Keratinocyte (primary cell): ENCODE measurements around the gene NRBF2. TPM values are rescaled to one million over a fixed set of nuclear protein-coding genes. Genes with fewer than 3 reads are reported as not detected.
"Not testable (repeated sequence)": the region's sequence is repeated elsewhere in the genome, so short reads cannot be mapped to it uniquely, and the experiment has no call there.

Experiments used
- DNase-seq: peaks from one replicate; pipeline ENCODE4 v3.0.0-alpha.2; 2011; ENCODE audit warnings: low read depth, missing footprints, low spot score
- FAIRE-seq: peaks from 2 replicates; lab custom pipeline; 2011; peaks lifted over from hg19 to GRCh38; lab: Jason Lieb, UNC
- H2AFZ ChIP-seq: 2 replicates; pipeline ENCODE4 v1.6.0; 2012; ENCODE audit warnings: low read length, control low read depth, inconsistent platforms; ENCODE audit not compliant: control insufficient read depth
- H3K27ac ChIP-seq: 2 replicates; pipeline ENCODE4 v1.5.1; 2011; ENCODE audit warnings: low read length; ENCODE audit not compliant: control insufficient read depth, insufficient read depth
- H3K27me3 ChIP-seq: 3 replicates; pipeline ENCODE4 v1.6.0; 2011; ENCODE audit warnings: low read length; ENCODE audit not compliant: control insufficient read depth, insufficient read depth; ENCODE audit errors: extremely low read depth
- H3K36me3 ChIP-seq, 2 experiments: 2 replicates in 1 of 2; 3 replicates in 1 of 2; pipeline ENCODE4 v1.5.1; 2011; ENCODE audit warnings: low read length in 2 of 2, mild to moderate bottlenecking in 1 of 2; ENCODE audit not compliant: control insufficient read depth in 2 of 2, insufficient read depth in 2 of 2; ENCODE audit errors: extremely low read depth in 1 of 2
- H3K4me1 ChIP-seq: 3 replicates; pipeline ENCODE4 v1.5.1; 2011; ENCODE audit warnings: low read length; ENCODE audit not compliant: control insufficient read depth, insufficient read depth; ENCODE audit errors: extremely low read depth
- H3K4me2 ChIP-seq: 3 replicates; pipeline ENCODE4 v1.6.0; 2011; ENCODE audit warnings: low read depth, low read length; ENCODE audit not compliant: control insufficient read depth, insufficient read depth; ENCODE audit errors: extremely low read depth
- H3K4me3 ChIP-seq, 3 experiments: fragments of 200-600 bp in 1 of 3; sonication (generic) in 1 of 3; 2 replicates in 2 of 3; 3 replicates in 1 of 3; pipeline ENCODE4 v1.5.1; 2011 to 2016; ENCODE audit warnings: low read length in 3 of 3, mild to moderate bottlenecking in 3 of 3, control low read depth in 2 of 3, inconsistent platforms in 1 of 3, low read depth in 1 of 3, mixed read lengths in 1 of 3, mixed run types in 1 of 3, moderate library complexity in 1 of 3; ENCODE audit not compliant: control insufficient read depth in 2 of 3, insufficient read depth in 2 of 3; ENCODE audit errors: extremely low read depth in 1 of 3
- H3K79me2 ChIP-seq: 2 replicates; pipeline ENCODE4 v1.6.0; 2012; ENCODE audit warnings: low read length; ENCODE audit not compliant: control insufficient read depth, insufficient read depth
- H3K9ac ChIP-seq: 3 replicates; pipeline ENCODE4 v1.6.0; 2011; ENCODE audit warnings: low read length; ENCODE audit not compliant: control insufficient read depth, insufficient read depth; ENCODE audit errors: extremely low read depth
- H3K9me1 ChIP-seq: 3 replicates; pipeline ENCODE4 v1.6.0; 2011; ENCODE audit warnings: low read length; ENCODE audit not compliant: control insufficient read depth, insufficient read depth; ENCODE audit errors: extremely low read depth
- H3K9me3 ChIP-seq: 2 replicates; pipeline ENCODE4 v1.5.1; 2012; ENCODE audit warnings: low read depth, low read length; ENCODE audit not compliant: control insufficient read depth
- H4K20me1 ChIP-seq: 3 replicates; pipeline ENCODE4 v1.6.0; 2011; ENCODE audit warnings: low read length; ENCODE audit not compliant: control insufficient read depth, insufficient read depth; ENCODE audit errors: extremely low read depth
- CTCF ChIP-seq, 3 experiments: IDR thresholded peaks in 1 of 3; conservative IDR thresholded peaks in 1 of 3; optimal IDR thresholded peaks in 1 of 3; 2 replicates in 2 of 3; 3 replicates in 1 of 3; pipeline versions ENCODE3 to v1.5.1; 2011; ENCODE audit warnings: low read length in 3 of 3, mild to moderate bottlenecking in 3 of 3, moderate library complexity in 2 of 3, control low read depth in 1 of 3, inconsistent platforms in 1 of 3; ENCODE audit not compliant: insufficient read depth in 2 of 3; ENCODE audit errors: extremely low read depth in 1 of 3
- EZH2 ChIP-seq: IDR thresholded peaks from one replicate; pipeline ENCODE4 v1.6.1; 2012; ENCODE audit warnings: inconsistent platforms, mild to moderate bottlenecking, low read length, moderate library complexity
- dilution Hi-C: fragments of 300-500 bp; cut with MboI; formaldehyde crosslinking; loops from one replicate; pipeline ENCODE4 v1.7.0; 2020; ENCODE audit warnings: low sequenced_read_pairs; ENCODE audit not compliant: extremely low pct_ligation_motif_present
- polyA minus RNA-seq, 3 experiments: library from RNA; depleted of rRNA, polyadenylated mRNA; stranded (reverse); fragments of >200 nt; gene quantifications; 1 replicate in 1 of 3; 2 replicates in 1 of 3; 3 replicates in 1 of 3; pipeline ENCODE4 v1.2.3, GENCODE V29; 2011
- polyA plus RNA-seq, 5 experiments: library from polyadenylated mRNA; depleted of rRNA in 3 of 5; stranded (reverse) in 3 of 5; stranded (forward) in 1 of 5; unstranded in 1 of 5; fragments of >200 nt; gene quantifications; 1 replicate in 1 of 5; 2 replicates in 3 of 5; 3 replicates in 1 of 5; pipeline versions ENCODE4 v1.2.1 to v1.2.3, GENCODE V29; 2011 to 2012; ENCODE audit warnings: missing spikeins in 2 of 5, low read depth in 1 of 5, low replicate concordance in 1 of 5

NRBF2 gene
- polyA plus RNA-seq = 25.0 to 31.1 TPM (median 30.8 TPM) in 3 replicates
- 35.6 TPM for polyA plus RNA-seq (2011; ENCODE audit: low read depth)
- 22.2 and 34.4 TPM in 2 replicates for polyA plus RNA-seq (2011; cell fraction: cytosol; rRNA removed)
- 17.4 and 21.9 TPM in 2 replicates for polyA plus RNA-seq (2011; cell fraction: nucleus; rRNA removed)
- 27.2 and 49.5 TPM in 2 replicates for polyA plus RNA-seq (2012; ENCODE audit: low replicate concordance)
- 6.7 to 12.3 TPM (median 10.5 TPM) in 3 replicates for polyA minus RNA-seq
- 20.9 TPM for polyA minus RNA-seq (2011; cell fraction: cytosol; rRNA and poly(A)+ RNA removed)
- 8.4 and 13.4 TPM in 2 replicates for polyA minus RNA-seq (2011; cell fraction: nucleus; rRNA and poly(A)+ RNA removed)

DNA sequence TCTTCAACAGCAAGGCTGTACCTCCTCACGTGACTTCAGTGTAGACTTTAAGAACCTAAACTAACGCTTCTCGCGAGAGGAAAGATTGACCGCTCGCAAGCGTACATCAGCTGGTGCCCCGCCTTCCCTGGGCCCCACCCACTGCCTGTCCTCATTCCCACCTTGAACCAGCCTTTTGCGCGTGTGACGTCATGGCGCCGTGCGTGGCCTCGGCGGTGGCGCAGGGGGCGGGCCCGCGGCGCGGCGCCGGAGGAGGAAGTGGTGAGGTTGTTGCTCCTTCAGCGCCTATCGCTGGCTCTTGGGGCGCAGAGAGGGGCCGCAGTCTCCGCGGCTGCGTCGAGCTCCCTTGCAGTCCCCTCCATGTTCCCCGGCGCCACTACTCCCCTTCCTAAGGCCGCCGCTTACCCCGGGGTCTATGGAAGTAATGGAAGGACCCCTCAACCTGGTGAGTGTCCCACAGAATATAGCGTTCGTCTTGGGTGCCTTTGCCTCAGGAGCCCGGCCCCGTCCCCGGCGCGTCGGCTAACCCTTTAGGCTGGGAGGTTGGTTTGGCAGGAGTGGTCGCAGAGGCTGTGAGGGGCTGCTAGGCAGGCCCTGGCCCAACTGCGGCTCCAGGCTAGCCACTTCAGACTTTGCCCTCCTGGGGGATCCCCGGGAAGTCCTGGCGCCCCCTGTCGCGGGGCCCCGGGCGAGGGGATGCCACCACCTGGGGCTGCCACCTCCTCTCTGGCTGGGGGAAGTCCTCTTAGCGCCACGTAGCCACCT lies at the start of gene NRBF2:
Gene NRBF2 (plus strand): TSS at position 273 of the 765 bp plus-strand sequence. CDS start 143 bp downstream, at position 416.
- no peaks in the 10 kb centered on the region for H3K27me3 ChIP-seq
- DNase-seq = peak; percentile 97
- peak within 1 kb of the TSS; percentile 97 for H3K9ac ChIP-seq
- H3K4me1 ChIP-seq = peaks cover 6% of the 10 kb centered on the region
- H3K4me2 ChIP-seq = peak within 1 kb of the TSS; percentile 87
- H3K79me2 ChIP-seq = peaks cover 49% of the 10 kb centered on the region
- peak within 1 kb of the TSS; percentile 69 to 88 (median 86) for H3K4me3 ChIP-seq
- peak within 1 kb of the TSS; percentile 86 for H2AFZ ChIP-seq
- peak in 2 of 3 experiments; percentile 7 to 20 for TF ChIP-seq CTCF (optimal IDR thresholded peaks at IDR 0.05 in 1 of 3, IDR thresholded peaks at IDR 0.05 in 1 of 3, conservative IDR thresholded peaks at IDR 0.05 in 1 of 3; ENCODE audit: extremely low read depth in 1 of 3, insufficient read depth in 2 of 3, low read length in 3 of 3)
- TF ChIP-seq EZH2 = no peak
- H3K9me1 ChIP-seq = no peaks in the 10 kb centered on the region
- H4K20me1 ChIP-seq = peaks cover 2% of the 10 kb centered on the region
- peak; percentile 91 for FAIRE-seq
- peak within 1 kb of the TSS; percentile 86 for H3K27ac ChIP-seq
- dilution Hi-C loops = no loop called here
- H3K9me3 ChIP-seq = no peaks in the 10 kb centered on the region
- H3K36me3 ChIP-seq = no peaks in the 10 kb centered on the region

- H4K20me1 ChIP-seq, H3K4me1 ChIP-seq, H3K36me3 ChIP-seq, H2AFZ ChIP-seq, H3K79me2 ChIP-seq, H3K9me1 ChIP-seq, H3K4me3 ChIP-seq, H3K9me3 ChIP-seq, dilution Hi-C loops, H3K27me3 ChIP-seq, DNase-seq, H3K27ac ChIP-seq, H3K4me2 ChIP-seq, H3K9ac ChIP-seq, FAIRE-seq: not testable (repeated sequence)
Observed at GRCh38 chr10:63083406-63083805, 49.7 kb upstream of the NRBF2 start.
